Measurements from ENCODE around the gene TACC3. TPM values are rescaled to one million over a fixed set of nuclear protein-coding genes. Genes with fewer than 3 reads are reported as not detected.
"Not testable (repeated sequence)": the region's sequence is repeated elsewhere in the genome, so short reads cannot be mapped to it uniquely, and the experiment has no call there.

Gene TACC3
- total RNA-seq, 1 donor from 2014 or later, result 4.1 TPM

- no peak for DNase-seq (ENCODE audit: low spot score)
- intact Hi-C loops (cut with DNase I), result no loop called here
Measured at GRCh38 chr4:1695913-1696312, 25.4 kb upstream of the TACC3 start.

- DNase-seq (ENCODE audit: low spot score); intact Hi-C loops (cut with DNase I): not testable (repeated sequence)
Measured at GRCh38 chr4:1701671-1702070, 19.6 kb upstream of the TACC3 start.

GRCh38 chr4:1703867-1704266, 17.5 kb upstream of the TACC3 start:
- intact Hi-C loops (cut with DNase I), result no loop called here
- no peak for DNase-seq (ENCODE audit: low spot score)

- intact Hi-C loops (cut with DNase I), result no loop called here
- no peak for DNase-seq (ENCODE audit: low spot score)
Measured at GRCh38 chr4:1705732-1706131, 15.6 kb upstream of the TACC3 start.

- no peak for DNase-seq (ENCODE audit: low spot score)
- intact Hi-C loops (cut with DNase I), result no loop called here
Measured at GRCh38 chr4:1706358-1706757, 15.0 kb upstream of the TACC3 start.

GRCh38 chr4:1708581-1708980, 12.7 kb upstream of the TACC3 start:
- DNase-seq (ENCODE audit: low spot score), result no peak
- intact Hi-C loops (cut with DNase I), result no loop called here

- DNase-seq (ENCODE audit: low spot score), result no peak
- intact Hi-C loops (cut with DNase I), result loop anchor here (5.0 kb wide), 1 partner anchor 364 kb away; the partner anchor contains the start of gene UVSSA
Measured at GRCh38 chr4:1711055-1711570, 10.2 kb upstream of the TACC3 start.

GRCh38 chr4:1711571-1712215, 9.6 kb upstream of the TACC3 start:
- DNase-seq (ENCODE audit: low spot score), result peak; percentile 87
- intact Hi-C loops (cut with DNase I), result loop anchor here (1.0 to 5.0 kb wide), 2 partner anchors 10 to 364 kb away; partner anchors contain the start of genes TACC3, TMEM129 and UVSSA

GRCh38 chr4:1712216-1713002, 8.9 kb upstream of the TACC3 start, which contains the start of gene SLBP:
Gene SLBP, minus strand, starts transcription at chr4:1712319. Its CDS starts 131 bp downstream, at chr4:1712188.
- DNase-seq (ENCODE audit: low spot score), result peak; percentile 98
- intact Hi-C loops (cut with DNase I), result loop anchor here (1.0 to 5.0 kb wide), 2 partner anchors 9 to 365 kb away; partner anchors contain the start of genes TACC3, TMEM129 and UVSSA

- no peak for DNase-seq (ENCODE audit: low spot score)
- intact Hi-C loops (cut with DNase I), result loop anchor here (5.0 kb wide), 1 partner anchor 366 kb away; the partner anchor contains the start of gene UVSSA
Measured at GRCh38 chr4:1713003-1713851, 8.1 kb upstream of the TACC3 start.

GRCh38 chr4:1714303-1715001, 6.9 kb upstream of the TACC3 start:
- intact Hi-C loops (cut with DNase I), result loop anchor here (5.0 kb wide), 1 partner anchor 367 kb away; the partner anchor contains the start of gene UVSSA
- DNase-seq (ENCODE audit: low spot score), result no peak

GRCh38 chr4:1715002-1715758, 6.1 kb upstream of the TACC3 start:
- intact Hi-C loops (cut with DNase I), result no loop called here
- DNase-seq (ENCODE audit: low spot score), result no peak

- intact Hi-C loops (cut with DNase I), result no loop called here
- no peak for DNase-seq (ENCODE audit: low spot score)
Measured at GRCh38 chr4:1716065-1716945, 5.0 kb upstream of the TACC3 start.

- intact Hi-C loops (cut with DNase I), result no loop called here
- no peak for DNase-seq (ENCODE audit: low spot score)
Measured at GRCh38 chr4:1717129-1718094, 3.9 kb upstream of the TACC3 start.

- intact Hi-C loops (cut with DNase I), result no loop called here
- no peak for DNase-seq (ENCODE audit: low spot score)
Measured at GRCh38 chr4:1718095-1718850, 3.0 kb upstream of the TACC3 start.
